ENCODE measurements around the gene COX8C.

The COX8C gene

GRCh38 chr14:93308686-93309345, 38.2 kb upstream of the COX8C start:
- ChIA-PET CTCF (no interaction called here), POLR2A (no interaction called here)
- TF ChIP-seq ZNF140 (tag by site-specific recombination; IDR thresholded peaks at IDR 0.05) (no peak), ZNF629 (tag by site-specific recombination; IDR thresholded peaks at IDR 0.05) (no peak), ZNF335 (tag by site-specific recombination; conservative IDR thresholded peaks at IDR 0.05) (no peak)
- no peaks in the 10 kb centered on the region for H3K36me3 ChIP-seq (ENCODE audit: control insufficient read depth in 2 of 2, insufficient read depth in 1 of 2, low read length in 2 of 2)
- H3K4me1 ChIP-seq (ENCODE audit: control insufficient read depth, insufficient read depth, low read length), result peaks cover 11% of the 10 kb centered on the region; the same call in 1 of the 2 replicates
- no peaks in the 10 kb centered on the region for H3K9me3 ChIP-seq (ENCODE audit: control insufficient read depth, insufficient read depth, low read depth, low read length)
- no peak overlapping the region for H3K27ac ChIP-seq (ENCODE audit: extremely low read depth, low read depth, low read length)
- no peak overlapping the region for H3K4me3 ChIP-seq (ENCODE audit: low read depth, low read length)

GRCh38 chr14:93309427-93309966, 37.5 kb upstream of the COX8C start:
- TF ChIP-seq, protein P1, sequence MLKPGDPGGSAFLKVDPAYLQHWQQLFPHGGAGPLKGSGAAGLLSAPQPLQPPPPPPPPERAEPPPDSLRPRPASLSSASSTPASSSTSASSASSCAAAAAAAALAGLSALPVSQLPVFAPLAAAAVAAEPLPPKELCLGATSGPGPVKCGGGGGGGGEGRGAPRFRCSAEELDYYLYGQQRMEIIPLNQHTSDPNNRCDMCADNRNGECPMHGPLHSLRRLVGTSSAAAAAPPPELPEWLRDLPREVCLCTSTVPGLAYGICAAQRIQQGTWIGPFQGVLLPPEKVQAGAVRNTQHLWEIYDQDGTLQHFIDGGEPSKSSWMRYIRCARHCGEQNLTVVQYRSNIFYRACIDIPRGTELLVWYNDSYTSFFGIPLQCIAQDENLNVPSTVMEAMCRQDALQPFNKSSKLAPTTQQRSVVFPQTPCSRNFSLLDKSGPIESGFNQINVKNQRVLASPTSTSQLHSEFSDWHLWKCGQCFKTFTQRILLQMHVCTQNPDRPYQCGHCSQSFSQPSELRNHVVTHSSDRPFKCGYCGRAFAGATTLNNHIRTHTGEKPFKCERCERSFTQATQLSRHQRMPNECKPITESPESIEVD (tag by site-specific recombination; IDR thresholded peaks at IDR 0.05), result peak; percentile 70
- peak; percentile 43; the same call in 1 of the 2 replicates for TF ChIP-seq OSR2 (tag by site-specific recombination; IDR thresholded peaks at IDR 0.05)
- TF ChIP-seq ZNF623 (tag by site-specific recombination; IDR thresholded peaks at IDR 0.05), result no peak
- no peak for TF ChIP-seq ZNF350 (tag by site-specific recombination; IDR thresholded peaks at IDR 0.05)
- no peak for TF ChIP-seq ZFHX2 (tag by site-specific recombination; conservative IDR thresholded peaks at IDR 0.05)
- no peak for TF ChIP-seq ZNF571 (tag by site-specific recombination; IDR thresholded peaks at IDR 0.05)
- TF ChIP-seq YY2 (tag by site-specific recombination; IDR thresholded peaks at IDR 0.05), result no peak
- no peak for TF ChIP-seq ZNF138 (tag by site-specific recombination; IDR thresholded peaks at IDR 0.05; ENCODE audit: borderline replicate concordance)
- no peak for TF ChIP-seq ZFP41 (tag by site-specific recombination; IDR thresholded peaks at IDR 0.05; ENCODE audit: borderline replicate concordance)
- no peak for TF ChIP-seq ZNF585B (tag by site-specific recombination; IDR thresholded peaks at IDR 0.05)
- CTCF ChIA-PET, result no interaction called here
- H3K36me3 ChIP-seq (ENCODE audit: control insufficient read depth in 2 of 2, insufficient read depth in 1 of 2, low read length in 2 of 2), result no peaks in the 10 kb centered on the region
- POLR2A ChIA-PET, result no interaction called here
- peaks cover 9% of the 10 kb centered on the region; the same call in 1 of the 2 replicates for H3K4me1 ChIP-seq (ENCODE audit: control insufficient read depth, insufficient read depth, low read length)
- no peak overlapping the region for H3K27ac ChIP-seq (ENCODE audit: extremely low read depth, low read depth, low read length)
- no peaks in the 10 kb centered on the region for H3K9me3 ChIP-seq (ENCODE audit: control insufficient read depth, insufficient read depth, low read depth, low read length)
- H3K4me3 ChIP-seq (ENCODE audit: low read depth, low read length), result no peak overlapping the region

- H3K27ac ChIP-seq (ENCODE audit: extremely low read depth, low read depth, low read length), result no peak overlapping the region
- no peaks in the 10 kb centered on the region for H3K9me3 ChIP-seq (ENCODE audit: control insufficient read depth, insufficient read depth, low read depth, low read length)
- CTCF ChIA-PET, result interaction anchor here (0.6 kb wide), 1 partner anchor 74 kb away, joined by 3 read pairs; no protein-coding TSS in a partner anchor
- H3K36me3 ChIP-seq (ENCODE audit: control insufficient read depth in 2 of 2, insufficient read depth in 1 of 2, low read length in 2 of 2), result no peaks in the 10 kb centered on the region
- POLR2A ChIA-PET, result no interaction called here
- peaks cover 9% of the 10 kb centered on the region; the same call in 1 of the 2 replicates for H3K4me1 ChIP-seq (ENCODE audit: control insufficient read depth, insufficient read depth, low read length)
- TF ChIP-seq ZNF76 (tag by site-specific recombination; IDR thresholded peaks at IDR 0.05; ENCODE audit: borderline replicate concordance, low read depth), result no peak
- no peak for TF ChIP-seq ZNF843 (tag by site-specific recombination; IDR thresholded peaks at IDR 0.05)
- no peak for TF ChIP-seq ZXDB (tag by site-specific recombination; IDR thresholded peaks at IDR 0.05)
- TF ChIP-seq ZNF214 (tag by site-specific recombination; IDR thresholded peaks at IDR 0.05; ENCODE audit: borderline replicate concordance), result no peak
- no peak for TF ChIP-seq ZNF274 (IDR thresholded peaks at IDR 0.05; ENCODE audit: low read length)
- TF ChIP-seq ZNF274 (tag by site-specific recombination; IDR thresholded peaks at IDR 0.05; ENCODE audit: borderline replicate concordance), result no peak
- no peak for TF ChIP-seq SETDB1 (IDR thresholded peaks at IDR 0.05; ENCODE audit: insufficient read length, low read length)
- TF ChIP-seq ZNF561 (tag by site-specific recombination; IDR thresholded peaks at IDR 0.05; ENCODE audit: borderline replicate concordance), result no peak
- TF ChIP-seq EGR2 (tag by site-specific recombination; IDR thresholded peaks at IDR 0.05; ENCODE audit: low read depth), result no peak
- TF ChIP-seq GFI1B (tag by site-specific recombination; IDR thresholded peaks at IDR 0.05), result no peak
- H3K4me3 ChIP-seq (ENCODE audit: low read depth, low read length), result no peak overlapping the region
Measured at GRCh38 chr14:93311082-93311481, 35.9 kb upstream of the COX8C start.

Data from HEK293 (cell line).